DOHH2 (cell line): ENCODE results near the gene SMCO4.

ENCODE experiments used
- EZH2phosphoT487 ChIP-seq: fragments of 200-600 bp; sonication (generic); IDR thresholded peaks from 2 replicates; pipeline ENCODE4 v1.6.1; 2017; ENCODE audit warnings: borderline replicate concordance, mild to moderate bottlenecking, antibody characterized with exemption, low read length, moderate library complexity, mixed read lengths
- TF ChIP-seq, protein P1 (sequence below): fragments of 200-600 bp; sonication (generic); IDR thresholded peaks from one replicate; pipeline ENCODE4 v1.5.1; 2014; ENCODE audit warnings: antibody characterized with exemption, mild to moderate bottlenecking, low read depth, low read length; ENCODE audit not compliant: poor library complexity, severe bottlenecking

DNA sequence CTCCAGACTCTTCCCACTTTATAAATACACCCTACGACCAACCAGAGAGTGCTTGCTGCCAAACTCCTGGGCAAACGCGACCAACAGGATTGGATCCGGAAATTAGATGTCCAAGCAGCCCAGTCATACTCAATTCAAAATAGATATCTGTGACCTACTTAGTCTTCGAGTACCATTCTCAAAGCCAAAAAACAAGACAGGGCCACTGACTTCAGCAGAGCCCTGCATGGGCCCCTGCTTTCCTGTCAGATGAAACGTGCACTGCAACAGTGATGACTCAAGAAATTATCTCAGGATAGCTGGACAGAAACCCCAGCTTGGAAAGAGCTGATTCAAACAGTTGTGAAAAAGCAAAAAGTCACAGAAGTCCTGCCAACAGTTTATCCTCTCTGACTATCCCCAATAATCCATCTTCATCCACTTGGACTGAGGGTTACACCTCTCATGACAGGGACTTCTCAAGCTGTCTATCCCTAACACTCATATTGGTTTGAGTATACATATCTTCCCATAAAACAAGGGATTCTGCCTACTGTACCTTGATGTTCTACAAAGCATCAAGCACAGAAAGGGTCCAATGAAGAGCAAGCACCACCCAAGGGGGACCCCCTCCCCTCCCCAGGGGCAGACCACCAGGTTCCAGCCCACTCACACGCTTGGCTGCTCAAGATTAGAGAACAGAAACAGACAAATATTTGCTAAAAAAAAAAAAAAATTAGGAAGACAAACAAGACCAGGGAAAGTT is 17.4 kb downstream of the SMCO4 start:
- no peak for TF ChIP-seq EZH2phosphoT487
- TF ChIP-seq, protein P1, sequence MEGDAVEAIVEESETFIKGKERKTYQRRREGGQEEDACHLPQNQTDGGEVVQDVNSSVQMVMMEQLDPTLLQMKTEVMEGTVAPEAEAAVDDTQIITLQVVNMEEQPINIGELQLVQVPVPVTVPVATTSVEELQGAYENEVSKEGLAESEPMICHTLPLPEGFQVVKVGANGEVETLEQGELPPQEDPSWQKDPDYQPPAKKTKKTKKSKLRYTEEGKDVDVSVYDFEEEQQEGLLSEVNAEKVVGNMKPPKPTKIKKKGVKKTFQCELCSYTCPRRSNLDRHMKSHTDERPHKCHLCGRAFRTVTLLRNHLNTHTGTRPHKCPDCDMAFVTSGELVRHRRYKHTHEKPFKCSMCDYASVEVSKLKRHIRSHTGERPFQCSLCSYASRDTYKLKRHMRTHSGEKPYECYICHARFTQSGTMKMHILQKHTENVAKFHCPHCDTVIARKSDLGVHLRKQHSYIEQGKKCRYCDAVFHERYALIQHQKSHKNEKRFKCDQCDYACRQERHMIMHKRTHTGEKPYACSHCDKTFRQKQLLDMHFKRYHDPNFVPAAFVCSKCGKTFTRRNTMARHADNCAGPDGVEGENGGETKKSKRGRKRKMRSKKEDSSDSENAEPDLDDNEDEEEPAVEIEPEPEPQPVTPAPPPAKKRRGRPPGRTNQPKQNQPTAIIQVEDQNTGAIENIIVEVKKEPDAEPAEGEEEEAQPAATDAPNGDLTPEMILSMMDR: no peak
